Activated naive CD8-positive, alpha-beta T cell treated with anti-CD3 and anti-CD28 coated beads, Interleukin-2, amount 50 U/mL, for 24 hours (primary cell): ENCODE results near the gene ANO9.
"Not testable (repeated sequence)": the region's sequence is repeated elsewhere in the genome, so short reads cannot be mapped to it uniquely, and the experiment has no call there.

Experiments used
- ATAC-seq: fragments of 150-1000 bp; cut with Tn5 transposase; one replicate; pipeline ENCODE4 v1.10.0; 2021
- DNase-seq: peaks from one replicate; pipeline ENCODE4 v3.0.0; 2021
- H3K27ac Mint-ChIP-seq: one replicate; pipeline ENCODE4 v1.8.0; 2021; ENCODE audit warnings: mild to moderate bottlenecking, mixed read lengths
- H3K27me3 Mint-ChIP-seq: one replicate; pipeline ENCODE4 v1.8.0; 2021; ENCODE audit warnings: mixed read lengths
- H3K36me3 Mint-ChIP-seq: one replicate; pipeline ENCODE4 v1.8.0; 2021; ENCODE audit warnings: low read depth, mixed read lengths
- H3K4me1 Mint-ChIP-seq: one replicate; pipeline ENCODE4 v1.8.0; 2021; ENCODE audit warnings: mixed read lengths
- H3K4me3 Mint-ChIP-seq: one replicate; pipeline ENCODE4 v1.8.0; 2021; ENCODE audit warnings: mild to moderate bottlenecking, moderate library complexity, mixed read lengths
- H3K9me3 Mint-ChIP-seq: one replicate; pipeline ENCODE4 v1.8.0; 2021; ENCODE audit warnings: mixed read lengths

ANO9 gene

GRCh38 chr11:391117-392017 lies 50.4 kb downstream of the ANO9 start:
- ATAC-seq (no peak), DNase-seq (no peak)
- Mint-ChIP-seq H3K4me1 (no peaks in the 10 kb centered on the region), H3K4me3 (no peak overlapping the region), H3K27me3 (no peaks in the 10 kb centered on the region), H3K9me3 (peaks cover 8% of the 10 kb centered on the region), H3K36me3 (peaks cover 6% of the 10 kb centered on the region), H3K27ac (no peak overlapping the region)

GRCh38 chr11:390175-390574 lies 51.6 kb downstream of the ANO9 start:
- no peak overlapping the region for H3K27ac Mint-ChIP-seq
- DNase-seq, result no peak
- H3K4me1 Mint-ChIP-seq, result no peaks in the 10 kb centered on the region
- no peak for ATAC-seq
- no peak overlapping the region for H3K4me3 Mint-ChIP-seq
- peaks cover 8% of the 10 kb centered on the region for H3K9me3 Mint-ChIP-seq
- H3K36me3 Mint-ChIP-seq, result peaks cover 6% of the 10 kb centered on the region
- H3K27me3 Mint-ChIP-seq, result no peaks in the 10 kb centered on the region

GRCh38 chr11:389369-389768 lies 52.4 kb downstream of the ANO9 start:
- not testable (repeated sequence) for H3K27ac Mint-ChIP-seq, H3K9me3 Mint-ChIP-seq, H3K4me1 Mint-ChIP-seq, H3K4me3 Mint-ChIP-seq, H3K36me3 Mint-ChIP-seq, H3K27me3 Mint-ChIP-seq, DNase-seq, ATAC-seq

GRCh38 chr11:387193-387793 lies 54.5 kb downstream of the ANO9 start:
- Mint-ChIP-seq H3K4me1 (no peaks in the 10 kb centered on the region), H3K27ac (no peak overlapping the region), H3K4me3 (no peak overlapping the region), H3K36me3 (peaks cover 6% of the 10 kb centered on the region), H3K9me3 (peaks cover 8% of the 10 kb centered on the region), H3K27me3 (no peaks in the 10 kb centered on the region)
- ATAC-seq (no peak), DNase-seq (no peak)

- H3K27me3 Mint-ChIP-seq, result peaks cover 3% of the 10 kb centered on the region
- ATAC-seq (no peak), DNase-seq (no peak)
- H3K4me3 Mint-ChIP-seq, result no peak overlapping the region
- no peak overlapping the region for H3K27ac Mint-ChIP-seq
- H3K4me1 Mint-ChIP-seq, result peaks cover 4% of the 10 kb centered on the region
- H3K9me3 Mint-ChIP-seq, result peaks cover 8% of the 10 kb centered on the region
- H3K36me3 Mint-ChIP-seq, result peaks cover 6% of the 10 kb centered on the region
These were observed 55.3 kb downstream of the ANO9 start for GRCh38 chr11:386483-386882.

- no peak overlapping the region for H3K27ac Mint-ChIP-seq
- ATAC-seq, result no peak
- H3K27me3 Mint-ChIP-seq, result peaks cover 3% of the 10 kb centered on the region
- H3K9me3 Mint-ChIP-seq, result peaks cover 8% of the 10 kb centered on the region
- H3K4me3 Mint-ChIP-seq, result no peak overlapping the region
- peaks cover 4% of the 10 kb centered on the region for H3K4me1 Mint-ChIP-seq
- no peak for DNase-seq
- H3K36me3 Mint-ChIP-seq, result peaks cover 6% of the 10 kb centered on the region
These were observed 56.0 kb downstream of the ANO9 start for GRCh38 chr11:385594-386351.

GRCh38 chr11:384511-384910 lies 57.3 kb downstream of the ANO9 start:
- ATAC-seq (no peak), DNase-seq (no peak)
- H3K9me3 Mint-ChIP-seq, result peaks cover 8% of the 10 kb centered on the region
- H3K27ac Mint-ChIP-seq, result no peak overlapping the region
- H3K4me1 Mint-ChIP-seq, result peaks cover 4% of the 10 kb centered on the region
- peaks cover 3% of the 10 kb centered on the region for H3K27me3 Mint-ChIP-seq
- no peak overlapping the region for H3K4me3 Mint-ChIP-seq
- peaks cover 6% of the 10 kb centered on the region for H3K36me3 Mint-ChIP-seq

GRCh38 chr11:383431-383830 lies 58.4 kb downstream of the ANO9 start:
- Mint-ChIP-seq H3K4me3 (no peak overlapping the region), H3K4me1 (peaks cover 4% of the 10 kb centered on the region), H3K36me3 (peaks cover 6% of the 10 kb centered on the region), H3K27me3 (peaks cover 3% of the 10 kb centered on the region), H3K27ac (no peak overlapping the region), H3K9me3 (peaks cover 8% of the 10 kb centered on the region)
- no peak for ATAC-seq
- no peak for DNase-seq

- peaks cover 3% of the 10 kb centered on the region for H3K27me3 Mint-ChIP-seq
- H3K9me3 Mint-ChIP-seq, result peaks cover 7% of the 10 kb centered on the region
- DNase-seq (no peak), ATAC-seq (no peak)
- no peak overlapping the region for H3K27ac Mint-ChIP-seq
- H3K36me3 Mint-ChIP-seq, result peaks cover 4% of the 10 kb centered on the region
- H3K4me1 Mint-ChIP-seq, result peaks cover 4% of the 10 kb centered on the region
- H3K4me3 Mint-ChIP-seq, result no peak overlapping the region
These were observed 59.7 kb downstream of the ANO9 start for GRCh38 chr11:382081-382629.

GRCh38 chr11:381501-382072 lies 60.2 kb downstream of the ANO9 start:
- Mint-ChIP-seq H3K9me3 (peaks cover under 1% of the 10 kb centered on the region), H3K27ac (no peak overlapping the region), H3K27me3 (peaks cover 3% of the 10 kb centered on the region), H3K36me3 (peaks cover under 1% of the 10 kb centered on the region), H3K4me1 (peaks cover 4% of the 10 kb centered on the region), H3K4me3 (no peak overlapping the region)
- ATAC-seq (no peak), DNase-seq (no peak)

GRCh38 chr11:380996-381395 lies 60.8 kb downstream of the ANO9 start:
- Mint-ChIP-seq H3K27me3 (peaks cover 3% of the 10 kb centered on the region), H3K4me1 (peaks cover 4% of the 10 kb centered on the region), H3K9me3 (no peaks in the 10 kb centered on the region), H3K4me3 (no peak overlapping the region), H3K27ac (no peak overlapping the region), H3K36me3 (no peaks in the 10 kb centered on the region)
- ATAC-seq (no peak), DNase-seq (no peak)

GRCh38 chr11:380491-380890 lies 61.3 kb downstream of the ANO9 start:
- Mint-ChIP-seq H3K4me1 (peaks cover 4% of the 10 kb centered on the region), H3K27me3 (peaks cover 3% of the 10 kb centered on the region), H3K27ac (no peak overlapping the region)

GRCh38 chr11:380095-380480 lies 61.7 kb downstream of the ANO9 start:
- DNase-seq, result no peak
- no peaks in the 10 kb centered on the region for H3K36me3 Mint-ChIP-seq
- H3K9me3 Mint-ChIP-seq, result no peaks in the 10 kb centered on the region
- peaks cover 3% of the 10 kb centered on the region for H3K27me3 Mint-ChIP-seq
- H3K4me3 Mint-ChIP-seq, result no peak overlapping the region
- H3K27ac Mint-ChIP-seq, result no peak overlapping the region
- ATAC-seq, result no peak
- peaks cover 4% of the 10 kb centered on the region for H3K4me1 Mint-ChIP-seq

More at GRCh38 chr11:380491-380890, 61.3 kb downstream of the ANO9 start:
- Mint-ChIP-seq H3K9me3 (no peaks in the 10 kb centered on the region), H3K4me3 (no peak overlapping the region), H3K36me3 (no peaks in the 10 kb centered on the region)
- DNase-seq (no peak), ATAC-seq (no peak)
